D721Med (cell line): ENCODE results near the gene RAMP3.

Experiments
- DNase-seq: peaks from one replicate; pipeline ENCODE4 v3.0.0; 2011; ENCODE audit warnings: low spot score; ENCODE audit not compliant: insufficient read length
- FAIRE-seq: peaks from 2 replicates; lab custom pipeline; 2011; peaks lifted over from hg19 to GRCh38; lab: Jason Lieb, UNC
- TF ChIP-seq, protein P1 (sequence below): IDR thresholded peaks from 2 replicates; pipeline ENCODE4 v1.5.1; 2012; ENCODE audit warnings: mild to moderate bottlenecking, control low read depth; ENCODE audit not compliant: insufficient read depth; ENCODE audit errors: missing control alignments

Gene RAMP3

DNA sequence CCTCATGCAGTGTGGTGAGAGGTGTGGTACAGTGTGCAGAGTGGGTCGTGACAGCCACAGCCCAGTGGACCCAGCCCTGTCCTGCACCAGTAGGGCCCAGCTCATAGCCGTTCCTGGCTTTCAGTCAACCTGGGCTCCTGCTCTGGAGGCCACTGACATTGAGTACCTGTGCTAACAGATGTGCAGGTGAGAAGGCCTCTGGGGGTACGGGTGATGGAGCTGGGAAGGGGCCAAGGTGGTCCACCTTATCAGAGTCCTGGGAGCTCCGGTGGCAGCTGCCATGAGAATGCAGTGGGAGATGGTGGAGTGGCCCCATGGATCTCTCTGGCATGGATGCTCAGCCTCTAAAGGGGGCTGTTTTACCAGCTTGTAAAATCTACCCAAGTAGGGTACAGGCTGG is 40.0 kb upstream of the RAMP3 start:
- DNase-seq = no peak
- TF ChIP-seq, protein P1, sequence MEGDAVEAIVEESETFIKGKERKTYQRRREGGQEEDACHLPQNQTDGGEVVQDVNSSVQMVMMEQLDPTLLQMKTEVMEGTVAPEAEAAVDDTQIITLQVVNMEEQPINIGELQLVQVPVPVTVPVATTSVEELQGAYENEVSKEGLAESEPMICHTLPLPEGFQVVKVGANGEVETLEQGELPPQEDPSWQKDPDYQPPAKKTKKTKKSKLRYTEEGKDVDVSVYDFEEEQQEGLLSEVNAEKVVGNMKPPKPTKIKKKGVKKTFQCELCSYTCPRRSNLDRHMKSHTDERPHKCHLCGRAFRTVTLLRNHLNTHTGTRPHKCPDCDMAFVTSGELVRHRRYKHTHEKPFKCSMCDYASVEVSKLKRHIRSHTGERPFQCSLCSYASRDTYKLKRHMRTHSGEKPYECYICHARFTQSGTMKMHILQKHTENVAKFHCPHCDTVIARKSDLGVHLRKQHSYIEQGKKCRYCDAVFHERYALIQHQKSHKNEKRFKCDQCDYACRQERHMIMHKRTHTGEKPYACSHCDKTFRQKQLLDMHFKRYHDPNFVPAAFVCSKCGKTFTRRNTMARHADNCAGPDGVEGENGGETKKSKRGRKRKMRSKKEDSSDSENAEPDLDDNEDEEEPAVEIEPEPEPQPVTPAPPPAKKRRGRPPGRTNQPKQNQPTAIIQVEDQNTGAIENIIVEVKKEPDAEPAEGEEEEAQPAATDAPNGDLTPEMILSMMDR = no peak
- FAIRE-seq = no peak

DNA sequence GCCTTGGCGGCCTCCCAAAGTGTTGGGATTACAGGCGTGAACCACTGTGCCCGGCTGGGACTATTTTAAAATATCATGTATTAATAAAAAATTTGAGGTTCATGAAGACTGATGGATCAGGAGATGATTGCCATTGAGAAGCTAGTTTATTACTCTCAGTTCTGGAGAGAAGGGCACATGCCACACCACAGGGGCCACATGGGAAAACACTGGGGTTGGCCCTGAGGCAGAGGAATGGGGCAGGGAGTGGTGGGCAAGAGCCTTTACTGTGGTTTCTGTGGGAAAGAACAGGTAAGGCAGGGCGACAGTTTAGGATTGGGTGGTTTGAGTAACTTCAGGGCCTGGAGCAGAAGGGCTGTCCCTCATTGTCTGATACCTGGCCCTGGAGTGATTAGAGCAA is 39.3 kb upstream of the RAMP3 start:
- TF ChIP-seq, protein P1 = no peak
- FAIRE-seq (no peak), DNase-seq (no peak)

DNA sequence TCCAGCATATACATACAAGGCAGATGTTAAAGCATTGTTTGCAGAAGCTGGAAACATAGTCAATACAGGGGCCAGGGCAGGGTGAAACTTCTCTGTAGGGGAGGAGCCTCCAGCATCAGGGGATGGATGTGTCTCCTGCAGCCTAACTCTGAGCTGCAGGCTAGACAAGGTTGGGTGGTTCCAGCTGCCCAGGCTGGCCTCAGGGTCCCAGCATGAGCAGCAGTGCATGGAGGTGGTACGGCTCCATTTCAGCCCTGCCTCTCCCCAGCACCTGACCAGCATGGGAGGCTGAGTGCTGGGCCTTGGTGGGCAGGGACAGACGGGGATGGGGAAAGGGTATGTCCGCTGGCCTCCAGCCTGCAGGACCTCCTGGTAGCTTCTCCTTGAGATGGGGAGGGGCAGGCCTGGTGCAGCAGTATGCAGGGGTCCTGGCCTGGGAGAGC is 38.7 kb upstream of the RAMP3 start:
- no peak for DNase-seq
- TF ChIP-seq, protein P1 = no peak
- no peak for FAIRE-seq

DNA sequence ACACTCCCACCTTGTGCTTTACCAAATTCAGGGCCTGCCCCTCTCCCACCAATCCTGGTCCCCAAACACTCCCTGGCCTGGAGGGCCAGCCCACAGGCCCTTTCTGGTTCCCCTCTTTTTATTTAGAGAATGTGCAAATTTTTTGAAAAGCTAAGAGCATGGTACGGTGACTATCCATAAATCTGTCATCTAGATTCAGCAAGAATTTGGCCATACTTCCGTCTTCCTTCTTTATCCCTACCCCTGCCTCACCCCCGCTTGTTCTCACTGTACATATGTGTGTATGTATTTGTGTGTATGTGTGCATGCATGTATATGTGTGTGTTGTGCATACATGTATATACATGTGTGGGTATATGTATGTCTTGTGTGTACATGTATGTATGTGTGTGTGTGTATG is 38.0 kb upstream of the RAMP3 start:
- TF ChIP-seq, protein P1 = no peak
- DNase-seq = no peak
- FAIRE-seq = no peak

DNA sequence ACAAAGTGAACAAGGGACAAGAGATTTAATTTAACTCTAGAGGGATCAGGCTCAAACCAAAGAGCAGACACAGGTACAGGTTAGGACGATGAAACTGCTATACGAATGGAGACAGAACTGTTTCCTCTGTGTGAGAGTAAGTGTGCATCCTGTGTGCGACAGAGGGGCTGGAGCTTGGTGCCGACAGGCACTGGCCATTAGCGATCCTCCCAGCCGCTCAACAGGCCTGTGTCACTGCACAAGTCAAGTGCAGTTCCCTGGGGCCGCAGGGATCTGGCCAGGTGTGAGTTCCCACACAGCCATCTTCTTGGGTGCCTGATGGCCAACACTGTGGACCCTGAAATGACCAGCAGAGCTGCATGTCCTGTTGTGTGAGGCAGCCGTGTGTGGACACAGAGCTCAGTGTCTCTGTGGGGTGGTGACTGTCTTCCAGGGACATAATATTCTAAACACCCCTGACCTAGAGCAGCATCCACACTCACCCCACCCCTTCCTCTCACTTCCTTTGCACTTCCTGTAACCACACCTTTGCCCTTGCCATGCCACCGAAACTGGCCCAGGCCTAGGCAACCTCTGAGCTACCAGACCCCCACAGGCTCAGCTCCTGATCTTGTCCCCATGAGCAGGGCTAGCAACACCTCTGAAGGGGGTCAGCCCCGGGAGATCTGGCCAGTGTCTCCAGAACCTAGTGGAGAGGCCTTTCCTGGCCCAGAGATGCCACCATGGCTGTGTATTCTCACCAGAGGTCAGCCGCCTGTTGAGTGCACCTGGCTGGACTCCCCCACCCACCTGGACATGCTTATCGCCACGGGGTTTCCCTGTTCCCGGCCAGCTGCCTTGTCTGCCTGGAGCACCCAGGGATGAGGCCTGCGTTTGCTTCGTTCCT is 34.4 kb upstream of the RAMP3 start:
- FAIRE-seq = no peak

DNA sequence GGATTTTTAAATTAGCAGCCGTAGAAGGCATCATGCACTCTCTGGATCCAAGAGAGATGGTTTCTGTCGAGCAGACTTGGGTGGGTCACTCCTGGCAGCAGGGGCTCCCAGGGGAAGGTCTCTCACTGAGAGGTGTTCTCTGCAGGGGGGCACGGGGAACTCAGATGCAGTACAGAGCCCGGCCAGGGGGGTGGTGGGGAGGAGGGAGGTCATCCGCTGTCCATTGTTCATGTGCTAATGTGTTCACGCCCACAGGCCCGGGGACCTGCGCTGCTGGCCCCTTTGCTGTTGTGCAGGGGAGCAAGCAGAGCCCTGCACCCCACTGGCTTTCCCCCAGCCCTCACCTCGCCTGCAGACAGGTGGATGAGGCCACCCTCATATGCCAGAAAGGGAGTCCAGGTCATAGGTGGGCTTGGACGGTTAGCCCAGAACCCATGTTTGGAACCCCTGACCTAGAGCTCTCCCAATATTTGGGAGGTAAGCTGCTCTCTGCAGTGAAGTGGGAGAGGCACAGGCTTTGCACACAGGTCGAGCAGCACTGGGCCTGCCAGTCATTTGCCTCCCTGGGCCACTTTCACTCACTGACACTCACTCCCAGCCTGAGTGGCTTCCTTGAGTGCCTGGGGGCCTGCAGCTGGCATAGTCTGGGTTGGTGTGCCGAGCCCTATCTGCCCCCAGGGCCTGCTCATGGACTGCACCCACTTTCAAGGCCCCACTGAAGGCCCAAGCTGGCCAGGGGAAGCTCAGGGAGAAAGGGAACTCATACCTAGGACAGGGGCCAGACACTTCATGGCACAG is 33.5 kb upstream of the RAMP3 start:
- TF ChIP-seq, protein P1 = no peak
- FAIRE-seq (no peak), DNase-seq (no peak)

More for the DNA sequence above, 34.4 kb upstream of the RAMP3 start:
- DNase-seq = no peak
- TF ChIP-seq, protein P1 = no peak
